DOHH2 (cell line): ENCODE measurements around the gene PRR18.

Experiments used
- H3F3A ChIP-seq: fragments of 200-600 bp; sonication (generic), shearing (Covaris generic); 2 replicates; pipeline ENCODE4 v1.6.0; 2016; ENCODE audit warnings: antibody characterized with exemption, mild to moderate bottlenecking; ENCODE audit not compliant: control insufficient read depth, insufficient read depth
- H3K27ac ChIP-seq: fragments of 200-600 bp; sonication (generic); 2 replicates; pipeline ENCODE4 v1.5.1; 2014; ENCODE audit warnings: low read depth, mild to moderate bottlenecking, low read length, moderate library complexity
- H3K27me3 ChIP-seq: fragments of 200-600 bp; sonication (generic); 2 replicates; pipeline ENCODE4 v1.6.1; 2014; ENCODE audit warnings: mild to moderate bottlenecking, low read length, mixed read lengths; ENCODE audit not compliant: control insufficient read depth
- H3K36me3 ChIP-seq: fragments of 200-600 bp; sonication (generic); 2 replicates; pipeline ENCODE4 v1.6.1; 2014; ENCODE audit warnings: mild to moderate bottlenecking, low read length, moderate library complexity, mixed read lengths; ENCODE audit not compliant: control insufficient read depth
- H3K4me1 ChIP-seq: fragments of 200-600 bp; sonication (generic); 2 replicates; pipeline ENCODE4 v1.6.1; 2014; ENCODE audit warnings: mild to moderate bottlenecking, low read length, mixed read lengths; ENCODE audit not compliant: control insufficient read depth
- H3K4me2 ChIP-seq: fragments of 200-600 bp; sonication (generic); 2 replicates; pipeline ENCODE4 v1.6.0; 2014; ENCODE audit warnings: mild to moderate bottlenecking, low read length, moderate library complexity
- H3K4me3 ChIP-seq: fragments of 200-600 bp; sonication (generic); 2 replicates; pipeline ENCODE4 v1.5.1; 2014; ENCODE audit warnings: mild to moderate bottlenecking, low read length, mixed read lengths
- H3K79me2 ChIP-seq: fragments of 200-600 bp; sonication (generic); 2 replicates; pipeline ENCODE4 v1.6.1; 2014; ENCODE audit warnings: mild to moderate bottlenecking, low read length, mixed read lengths; ENCODE audit not compliant: control insufficient read depth
- H3K9me2 ChIP-seq: fragments of 200-600 bp; sonication (generic); replicated peaks from 2 replicates; pipeline ENCODE4 v1.6.1; 2014; ENCODE audit warnings: mild to moderate bottlenecking, low read length, mixed read lengths; ENCODE audit not compliant: control insufficient read depth
- H3K9me3 ChIP-seq: fragments of 200-600 bp; sonication (generic); 2 replicates; pipeline ENCODE4 v1.6.1; 2014; ENCODE audit warnings: antibody characterized with exemption, low read length, mixed read lengths; ENCODE audit not compliant: control insufficient read depth, insufficient read depth
- H4K20me1 ChIP-seq: fragments of 200-600 bp; sonication (generic); 2 replicates; pipeline ENCODE4 v1.6.0; 2014; ENCODE audit warnings: low read depth, mild to moderate bottlenecking, antibody characterized with exemption, low read length, moderate library complexity; ENCODE audit not compliant: control insufficient read depth, insufficient read depth
- EZH2phosphoT487 ChIP-seq: fragments of 200-600 bp; sonication (generic); IDR thresholded peaks from 2 replicates; pipeline ENCODE4 v1.6.1; 2017; ENCODE audit warnings: borderline replicate concordance, mild to moderate bottlenecking, antibody characterized with exemption, low read length, moderate library complexity, mixed read lengths
- TF ChIP-seq, protein P1 (sequence below): fragments of 200-600 bp; sonication (generic); IDR thresholded peaks from one replicate; pipeline ENCODE4 v1.5.1; 2014; ENCODE audit warnings: antibody characterized with exemption, mild to moderate bottlenecking, low read depth, low read length; ENCODE audit not compliant: poor library complexity, severe bottlenecking

PRR18 gene

GRCh38 chr6:166351715-166352285, 43.6 kb upstream of the PRR18 start:
- peaks cover 35% of the 10 kb centered on the region for H3K4me1 ChIP-seq

GRCh38 chr6:166348305-166348949, 40.2 kb upstream of the PRR18 start:
- Histone ChIP-seq H3K4me1 (peaks cover 26% of the 10 kb centered on the region), H3F3A (peaks cover 3% of the 10 kb centered on the region), H3K27me3 (no peaks in the 10 kb centered on the region), H3K79me2 (peaks cover 3% of the 10 kb centered on the region; the same call in 1 of the 2 replicates), H3K9me3 (peaks cover 6% of the 10 kb centered on the region; the same call in 1 of the 2 replicates), H4K20me1 (no peaks in the 10 kb centered on the region), H3K36me3 (no peaks in the 10 kb centered on the region; the same call in 1 of the 2 replicates), H3K4me3 (no peak overlapping the region), H3K9me2 (no peaks in the 10 kb centered on the region), H3K27ac (no peak overlapping the region), H3K4me2 (no peak overlapping the region)
- TF ChIP-seq, protein P1, sequence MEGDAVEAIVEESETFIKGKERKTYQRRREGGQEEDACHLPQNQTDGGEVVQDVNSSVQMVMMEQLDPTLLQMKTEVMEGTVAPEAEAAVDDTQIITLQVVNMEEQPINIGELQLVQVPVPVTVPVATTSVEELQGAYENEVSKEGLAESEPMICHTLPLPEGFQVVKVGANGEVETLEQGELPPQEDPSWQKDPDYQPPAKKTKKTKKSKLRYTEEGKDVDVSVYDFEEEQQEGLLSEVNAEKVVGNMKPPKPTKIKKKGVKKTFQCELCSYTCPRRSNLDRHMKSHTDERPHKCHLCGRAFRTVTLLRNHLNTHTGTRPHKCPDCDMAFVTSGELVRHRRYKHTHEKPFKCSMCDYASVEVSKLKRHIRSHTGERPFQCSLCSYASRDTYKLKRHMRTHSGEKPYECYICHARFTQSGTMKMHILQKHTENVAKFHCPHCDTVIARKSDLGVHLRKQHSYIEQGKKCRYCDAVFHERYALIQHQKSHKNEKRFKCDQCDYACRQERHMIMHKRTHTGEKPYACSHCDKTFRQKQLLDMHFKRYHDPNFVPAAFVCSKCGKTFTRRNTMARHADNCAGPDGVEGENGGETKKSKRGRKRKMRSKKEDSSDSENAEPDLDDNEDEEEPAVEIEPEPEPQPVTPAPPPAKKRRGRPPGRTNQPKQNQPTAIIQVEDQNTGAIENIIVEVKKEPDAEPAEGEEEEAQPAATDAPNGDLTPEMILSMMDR, result no peak
- TF ChIP-seq EZH2phosphoT487, result no peak

More at GRCh38 chr6:166351715-166352285, 43.6 kb upstream of the PRR18 start:
- Histone ChIP-seq H3K27me3 (no peaks in the 10 kb centered on the region), H3K4me3 (peak overlapping the region; percentile 31), H3F3A (peaks cover 2% of the 10 kb centered on the region; the same call in 1 of the 2 replicates), H3K27ac (peak overlapping the region; percentile 53), H3K9me3 (peaks cover 6% of the 10 kb centered on the region; the same call in 1 of the 2 replicates), H3K9me2 (no peaks in the 10 kb centered on the region), H3K4me2 (peak overlapping the region; percentile 49), H3K79me2 (no peaks in the 10 kb centered on the region), H4K20me1 (no peaks in the 10 kb centered on the region), H3K36me3 (no peaks in the 10 kb centered on the region; the same call in 1 of the 2 replicates)
- TF ChIP-seq, protein P1, result no peak
- no peak for TF ChIP-seq EZH2phosphoT487

DNA sequence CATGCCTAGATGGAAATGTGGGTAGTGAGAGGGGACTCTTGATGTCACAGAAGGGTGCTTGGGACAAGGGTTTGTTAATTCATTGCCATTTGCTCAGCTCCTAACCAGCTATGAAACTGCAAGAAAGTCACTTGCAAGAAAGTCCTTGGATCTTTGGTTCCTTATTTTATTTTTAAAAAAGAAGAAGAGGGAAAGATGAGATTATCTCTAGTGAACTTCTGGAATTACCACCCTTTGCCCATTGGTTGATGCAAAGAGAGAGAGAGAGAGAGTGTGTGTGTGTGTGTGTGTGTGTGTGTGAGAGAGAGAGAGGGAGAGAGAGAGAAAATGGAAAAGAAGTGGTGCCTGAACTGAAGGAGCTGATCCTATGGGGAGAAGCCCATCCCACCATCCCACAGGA, 38.8 kb upstream of the PRR18 start:
- Histone ChIP-seq H3K4me3 (no peak overlapping the region), H3K9me3 (peaks cover 6% of the 10 kb centered on the region; the same call in 1 of the 2 replicates), H3F3A (peaks cover 8% of the 10 kb centered on the region), H3K79me2 (peaks cover 15% of the 10 kb centered on the region), H3K9me2 (no peaks in the 10 kb centered on the region), H3K4me2 (no peak overlapping the region), H3K36me3 (peaks cover 6% of the 10 kb centered on the region), H4K20me1 (no peaks in the 10 kb centered on the region), H3K27ac (no peak overlapping the region), H3K4me1 (peaks cover 21% of the 10 kb centered on the region), H3K27me3 (no peaks in the 10 kb centered on the region)
- TF ChIP-seq, protein P1, result no peak
- TF ChIP-seq EZH2phosphoT487, result no peak
